HG02763 (cell line): ENCODE measurements around the gene MYADML2.

Experiments
- ATAC-seq: cut with Tn5 transposase; IDR thresholded peaks from one replicate; pipeline ENCODE4 v1.9.1; 2021; ENCODE audit warnings: mild to moderate bottlenecking, moderate library complexity; ENCODE audit not compliant: unreplicated experiment

The MYADML2 gene

GRCh38 chr17:81926451-81927151 is 20.4 kb downstream of the MYADML2 start:
- ATAC-seq: peak; percentile 16

- ATAC-seq: no peak
These were observed 21.1 kb downstream of the MYADML2 start for GRCh38 chr17:81925860-81926450.

GRCh38 chr17:81924557-81925532 is 22.2 kb downstream of the MYADML2 start:
- no peak for ATAC-seq

GRCh38 chr17:81923302-81924260 is 23.5 kb downstream of the MYADML2 start:
- no peak for ATAC-seq

- no peak for ATAC-seq
These were observed 24.3 kb downstream of the MYADML2 start for GRCh38 chr17:81922566-81923301.

- ATAC-seq: no peak
These were observed 25.0 kb downstream of the MYADML2 start for GRCh38 chr17:81921996-81922565.

- no peak for ATAC-seq
These were observed 25.5 kb downstream of the MYADML2 start for GRCh38 chr17:81921537-81921862.

- no peak for ATAC-seq
These were observed 26.2 kb downstream of the MYADML2 start for GRCh38 chr17:81920612-81921536.

- ATAC-seq: no peak
These were observed 28.0 kb downstream of the MYADML2 start for GRCh38 chr17:81918832-81919545.

GRCh38 chr17:81918333-81918669 is 28.7 kb downstream of the MYADML2 start:
- ATAC-seq: peak; percentile 4

GRCh38 chr17:81917565-81918332 is 29.3 kb downstream of the MYADML2 start, which contains the start of gene SIRT7:
SIRT7 (minus strand) TSS chr17:81918176; CDS start chr17:81918131, 45 bp downstream.
- ATAC-seq: peak; percentile 69

GRCh38 chr17:81916234-81917001 is 30.6 kb downstream of the MYADML2 start:
- no peak for ATAC-seq

- no peak for ATAC-seq
These were observed 31.7 kb downstream of the MYADML2 start for GRCh38 chr17:81915331-81915730.

GRCh38 chr17:81914103-81914850 is 32.8 kb downstream of the MYADML2 start:
- ATAC-seq: no peak

- ATAC-seq: no peak
These were observed 33.5 kb downstream of the MYADML2 start for GRCh38 chr17:81913394-81914102.
